Tibial nerve (tissue), 4 donors: ENCODE results near the gene BACH2.

Source experiments
- EP300 ChIP-seq, 2 donors: sonication (generic); formaldehyde crosslinking; IDR thresholded peaks; one replicate each; pipeline ENCODE4 v1.6.1; 2017; ENCODE audit warnings: antibody characterized with exemption in 2 of 2, mild to moderate bottlenecking in 1 of 2
- TF ChIP-seq, protein P1 (sequence below), 5 experiments: fragments of 200-600 bp in 3 of 5; fragments of 450-650 bp in 2 of 5; sonication (generic) in 3 of 5; IDR thresholded peaks; one replicate each; pipeline ENCODE4 v1.5.1; 2016 to 2019; ENCODE audit warnings: antibody characterized with exemption in 5 of 5, mild to moderate bottlenecking in 3 of 5, moderate library complexity in 2 of 5

DNA sequence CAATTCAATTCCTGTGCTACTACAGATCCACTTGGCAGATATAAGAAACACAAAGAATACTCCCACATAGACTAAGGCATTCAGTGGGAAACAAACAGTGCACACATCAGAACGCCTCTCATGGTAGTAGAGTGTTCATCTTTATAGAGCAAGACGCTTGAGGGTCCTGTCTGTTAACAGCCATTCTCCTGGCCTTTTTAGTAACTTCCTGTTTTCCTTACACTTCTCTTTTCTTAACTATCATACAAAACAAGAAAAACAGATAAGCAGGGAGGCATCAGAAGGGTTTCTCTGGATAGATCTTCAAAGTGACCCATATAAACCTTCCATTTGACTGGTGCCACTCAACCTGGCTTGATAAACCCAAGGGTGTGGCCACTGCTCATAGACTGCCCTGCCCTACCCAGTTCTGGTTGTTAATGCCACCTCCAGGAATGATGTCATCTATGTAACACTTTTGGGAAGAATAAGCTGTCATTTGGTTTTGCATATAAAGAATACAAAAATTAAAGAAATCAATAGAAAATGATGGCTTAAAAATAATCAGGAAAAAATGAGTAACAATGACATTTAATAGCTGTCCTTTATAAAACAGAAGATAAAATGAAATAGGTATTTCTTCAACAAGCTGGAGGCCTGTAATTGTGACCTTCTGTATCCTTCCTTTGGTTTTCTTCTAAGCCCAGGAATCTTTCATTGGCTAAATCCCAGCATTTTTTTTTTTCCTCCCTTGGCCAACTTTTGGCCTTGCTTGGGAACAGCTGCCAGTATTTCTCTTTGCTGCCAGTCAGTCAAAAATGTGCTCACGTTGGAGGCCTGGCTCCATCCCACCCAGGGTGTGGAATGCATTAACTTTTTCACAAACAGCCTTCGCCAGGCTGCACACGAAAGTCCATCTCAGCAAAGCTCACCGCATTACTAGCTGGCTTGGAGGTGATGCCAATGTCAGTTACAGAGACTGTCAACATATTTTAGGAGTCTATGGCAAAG, 298.9 kb downstream of the BACH2 start:
- peak in 1 of 2 donors; percentile 68 for TF ChIP-seq EP300 (IDR thresholded peaks at IDR 0.05)
- TF ChIP-seq, protein P1, sequence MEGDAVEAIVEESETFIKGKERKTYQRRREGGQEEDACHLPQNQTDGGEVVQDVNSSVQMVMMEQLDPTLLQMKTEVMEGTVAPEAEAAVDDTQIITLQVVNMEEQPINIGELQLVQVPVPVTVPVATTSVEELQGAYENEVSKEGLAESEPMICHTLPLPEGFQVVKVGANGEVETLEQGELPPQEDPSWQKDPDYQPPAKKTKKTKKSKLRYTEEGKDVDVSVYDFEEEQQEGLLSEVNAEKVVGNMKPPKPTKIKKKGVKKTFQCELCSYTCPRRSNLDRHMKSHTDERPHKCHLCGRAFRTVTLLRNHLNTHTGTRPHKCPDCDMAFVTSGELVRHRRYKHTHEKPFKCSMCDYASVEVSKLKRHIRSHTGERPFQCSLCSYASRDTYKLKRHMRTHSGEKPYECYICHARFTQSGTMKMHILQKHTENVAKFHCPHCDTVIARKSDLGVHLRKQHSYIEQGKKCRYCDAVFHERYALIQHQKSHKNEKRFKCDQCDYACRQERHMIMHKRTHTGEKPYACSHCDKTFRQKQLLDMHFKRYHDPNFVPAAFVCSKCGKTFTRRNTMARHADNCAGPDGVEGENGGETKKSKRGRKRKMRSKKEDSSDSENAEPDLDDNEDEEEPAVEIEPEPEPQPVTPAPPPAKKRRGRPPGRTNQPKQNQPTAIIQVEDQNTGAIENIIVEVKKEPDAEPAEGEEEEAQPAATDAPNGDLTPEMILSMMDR (IDR thresholded peaks at IDR 0.05) = no peak
